22Rv1 (cell line): ENCODE data around the gene PLEKHG4B.

ENCODE experiments used
- ZFX ChIP-seq: fragments of 450-650 bp; IDR thresholded peaks from 2 replicates; pipeline ENCODE4 v1.6.1; 2017; ENCODE audit warnings: antibody characterized with exemption, borderline replicate concordance
- TF ChIP-seq, protein P1 (sequence below): fragments of 450-650 bp; IDR thresholded peaks from 2 replicates; pipeline ENCODE4 v1.5.1; 2017; ENCODE audit warnings: mild to moderate bottlenecking

DNA sequence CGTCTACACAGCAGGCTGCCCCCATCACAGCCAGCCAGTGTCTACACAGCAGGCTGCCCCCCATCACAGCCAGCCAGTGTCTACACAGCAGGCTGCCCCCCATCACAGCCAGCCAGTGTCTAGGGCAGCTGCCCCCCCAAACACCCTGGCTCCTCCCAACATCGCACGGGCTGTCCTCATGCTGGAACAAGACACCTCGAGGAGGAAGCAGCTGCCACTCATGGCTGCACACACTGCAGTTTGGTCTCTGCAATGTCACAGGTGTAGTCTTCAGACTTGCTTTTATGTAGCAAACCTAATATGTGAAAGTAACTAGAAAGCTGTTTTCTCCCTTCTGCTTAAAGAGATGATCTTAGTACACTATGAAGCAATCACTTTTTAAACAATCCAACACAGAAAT is 109.0 kb downstream of the PLEKHG4B start:
- TF ChIP-seq, protein P1, sequence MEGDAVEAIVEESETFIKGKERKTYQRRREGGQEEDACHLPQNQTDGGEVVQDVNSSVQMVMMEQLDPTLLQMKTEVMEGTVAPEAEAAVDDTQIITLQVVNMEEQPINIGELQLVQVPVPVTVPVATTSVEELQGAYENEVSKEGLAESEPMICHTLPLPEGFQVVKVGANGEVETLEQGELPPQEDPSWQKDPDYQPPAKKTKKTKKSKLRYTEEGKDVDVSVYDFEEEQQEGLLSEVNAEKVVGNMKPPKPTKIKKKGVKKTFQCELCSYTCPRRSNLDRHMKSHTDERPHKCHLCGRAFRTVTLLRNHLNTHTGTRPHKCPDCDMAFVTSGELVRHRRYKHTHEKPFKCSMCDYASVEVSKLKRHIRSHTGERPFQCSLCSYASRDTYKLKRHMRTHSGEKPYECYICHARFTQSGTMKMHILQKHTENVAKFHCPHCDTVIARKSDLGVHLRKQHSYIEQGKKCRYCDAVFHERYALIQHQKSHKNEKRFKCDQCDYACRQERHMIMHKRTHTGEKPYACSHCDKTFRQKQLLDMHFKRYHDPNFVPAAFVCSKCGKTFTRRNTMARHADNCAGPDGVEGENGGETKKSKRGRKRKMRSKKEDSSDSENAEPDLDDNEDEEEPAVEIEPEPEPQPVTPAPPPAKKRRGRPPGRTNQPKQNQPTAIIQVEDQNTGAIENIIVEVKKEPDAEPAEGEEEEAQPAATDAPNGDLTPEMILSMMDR, result no peak
- TF ChIP-seq ZFX, result no peak
